ENCODE data around the gene CFAP99.

DNA sequence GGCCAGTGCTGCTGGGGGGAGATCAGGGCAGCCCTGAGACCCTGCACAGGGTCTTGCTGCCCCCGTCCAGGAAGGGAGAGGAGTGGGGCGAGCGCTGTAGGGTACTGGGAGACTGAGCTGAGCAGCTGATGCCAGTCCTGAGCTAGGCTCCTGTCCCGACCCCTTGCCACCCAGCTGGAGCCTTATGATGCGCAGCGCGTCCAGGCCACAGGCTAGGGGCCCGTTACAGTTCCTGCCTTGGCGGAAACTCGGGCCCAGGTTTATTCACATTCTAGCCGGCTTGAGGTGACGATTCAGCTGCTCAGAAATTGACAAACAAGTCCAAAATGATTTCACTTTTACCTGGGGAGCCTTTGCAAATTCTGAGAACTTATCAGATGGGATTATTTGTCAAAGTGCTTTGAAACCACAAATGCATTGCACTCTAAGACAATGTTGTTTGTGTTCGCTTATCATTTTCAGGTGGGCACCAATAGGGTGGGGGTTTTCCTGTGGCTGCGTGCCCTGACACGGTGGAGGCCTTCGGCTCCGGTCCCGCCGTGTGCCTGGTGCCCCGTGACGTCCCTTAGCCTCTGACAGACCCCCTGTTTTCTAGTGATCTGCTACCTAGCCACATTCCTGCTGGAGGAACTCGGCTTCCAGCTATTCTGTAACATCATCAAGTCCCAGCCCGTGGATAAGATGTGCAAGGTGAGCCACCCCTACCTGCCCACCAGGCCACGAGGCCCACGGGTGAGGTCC is 18.9 kb downstream of the CFAP99 start:
- TF ChIP-seq EZH2 (IDR thresholded peaks at IDR 0.05; ENCODE audit: low read length, missing control alignments), result no peak
- TF ChIP-seq, protein P1, sequence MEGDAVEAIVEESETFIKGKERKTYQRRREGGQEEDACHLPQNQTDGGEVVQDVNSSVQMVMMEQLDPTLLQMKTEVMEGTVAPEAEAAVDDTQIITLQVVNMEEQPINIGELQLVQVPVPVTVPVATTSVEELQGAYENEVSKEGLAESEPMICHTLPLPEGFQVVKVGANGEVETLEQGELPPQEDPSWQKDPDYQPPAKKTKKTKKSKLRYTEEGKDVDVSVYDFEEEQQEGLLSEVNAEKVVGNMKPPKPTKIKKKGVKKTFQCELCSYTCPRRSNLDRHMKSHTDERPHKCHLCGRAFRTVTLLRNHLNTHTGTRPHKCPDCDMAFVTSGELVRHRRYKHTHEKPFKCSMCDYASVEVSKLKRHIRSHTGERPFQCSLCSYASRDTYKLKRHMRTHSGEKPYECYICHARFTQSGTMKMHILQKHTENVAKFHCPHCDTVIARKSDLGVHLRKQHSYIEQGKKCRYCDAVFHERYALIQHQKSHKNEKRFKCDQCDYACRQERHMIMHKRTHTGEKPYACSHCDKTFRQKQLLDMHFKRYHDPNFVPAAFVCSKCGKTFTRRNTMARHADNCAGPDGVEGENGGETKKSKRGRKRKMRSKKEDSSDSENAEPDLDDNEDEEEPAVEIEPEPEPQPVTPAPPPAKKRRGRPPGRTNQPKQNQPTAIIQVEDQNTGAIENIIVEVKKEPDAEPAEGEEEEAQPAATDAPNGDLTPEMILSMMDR (conservative IDR thresholded peaks at IDR 0.05 in 1 of 2, IDR thresholded peaks at IDR 0.05 in 1 of 2; ENCODE audit: low read depth in 1 of 2, low read length in 2 of 2), result no peak

All from fibroblast of lung (primary cell).